ENCODE measurements around the gene ZC3H12A. TPM values are rescaled to one million over a fixed set of nuclear protein-coding genes. Genes with fewer than 3 reads are reported as not detected.

ZC3H12A gene
- total and polyA plus RNA-seq, 10 of the 15 experiments (the other 5 are each of a cell fraction or from before 2014, with no cell fraction given), result 0.35 to 30.2 (median 13.8) TPM

DNA sequence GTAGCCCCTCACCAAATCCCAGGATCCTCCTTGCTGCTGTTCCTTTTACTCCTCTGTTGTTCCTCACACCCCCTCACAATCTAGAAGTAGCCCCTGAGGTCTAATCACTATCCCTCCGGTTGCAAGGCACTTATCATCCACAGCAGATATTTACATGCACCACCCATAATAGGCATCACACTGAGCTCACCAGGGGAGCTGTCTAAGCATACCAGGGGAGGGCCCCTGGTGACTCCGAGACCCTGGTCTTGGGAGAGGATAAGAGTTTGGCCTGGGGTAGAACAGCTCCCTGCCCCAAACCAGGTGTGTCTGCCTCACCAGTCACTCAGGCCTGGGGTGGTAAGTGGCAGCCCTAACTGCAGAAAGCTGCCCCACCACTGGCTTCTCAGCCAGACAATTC lies 37.3 kb upstream of the ZC3H12A start:
- Histone ChIP-seq H3K79me2 (ENCODE audit: control insufficient read depth, insufficient read depth, low read length) (no peaks in the 10 kb centered on the region), H3K4me3 (no peak overlapping the region), H2AFZ (ENCODE audit: control insufficient read depth, low read depth, low read length) (no peak overlapping the region), H3K27me3 (replicated peaks in 1 of 2; ENCODE audit: control insufficient read depth in 2 of 2, insufficient read depth in 2 of 2, low read length in 1 of 2) (peaks cover 0 to 1% of the 10 kb centered on the region in 2 experiments; a peak in 1 of 4 replicates), H3K4me1 (ENCODE audit: control insufficient read depth, insufficient read depth, low read length) (no peaks in the 10 kb centered on the region), H3K36me3 (ENCODE audit: control insufficient read depth in 2 of 2, insufficient read depth in 2 of 2, low read length in 1 of 2) (no peaks in the 10 kb centered on the region), H3K9ac (ENCODE audit: control insufficient read depth, insufficient read depth, low read length) (no peak overlapping the region), H3K9me3 (replicated peaks; ENCODE audit: control insufficient read depth, insufficient read depth, low read length) (no peaks in the 10 kb centered on the region), H3K4me2 (ENCODE audit: control insufficient read depth, insufficient read depth) (no peak overlapping the region), H3K27ac (ENCODE audit: control insufficient read depth, insufficient read depth) (no peak overlapping the region), H4K20me1 (ENCODE audit: control insufficient read depth, insufficient read depth) (no peaks in the 10 kb centered on the region)
- BruUV-seq (replicated peaks), result no TSS peak
- in situ Hi-C loops (cut with MboI) (loop anchor here (5.0 kb wide), 1 partner anchor 735 kb away; no protein-coding TSS in a partner anchor), intact Hi-C loops (cut with micrococcal nuclease; ENCODE audit: unreplicated experiment) (no loop called here)
- ChIA-PET POLR2A (no interaction called here), CTCF (interaction anchor here (0.6 to 0.8 kb wide), 3 partner anchors 51 to 1008 kb away, joined by 3 to 5 read pairs (median 4); no protein-coding TSS in a partner anchor), RAD21 (ENCODE audit: unreplicated experiment) (interaction anchor here (2.4 kb wide), 1 partner anchor 50 kb away, joined by 7 read pairs; no protein-coding TSS in a partner anchor), SMC1A (ENCODE audit: uncharacterized antibody, unreplicated experiment) (no interaction called here)
- ATAC-seq (no peak), DNase-seq (ENCODE audit: low read depth, low spot score) (no peak), FAIRE-seq (no peak)
- TF ChIP-seq STAT1 (conservative IDR thresholded peaks at IDR 0.05), result no peak
- TF ChIP-seq RB1 (IDR thresholded peaks at IDR 0.05; ENCODE audit: borderline replicate concordance), result no peak
- TF ChIP-seq, protein P1, sequence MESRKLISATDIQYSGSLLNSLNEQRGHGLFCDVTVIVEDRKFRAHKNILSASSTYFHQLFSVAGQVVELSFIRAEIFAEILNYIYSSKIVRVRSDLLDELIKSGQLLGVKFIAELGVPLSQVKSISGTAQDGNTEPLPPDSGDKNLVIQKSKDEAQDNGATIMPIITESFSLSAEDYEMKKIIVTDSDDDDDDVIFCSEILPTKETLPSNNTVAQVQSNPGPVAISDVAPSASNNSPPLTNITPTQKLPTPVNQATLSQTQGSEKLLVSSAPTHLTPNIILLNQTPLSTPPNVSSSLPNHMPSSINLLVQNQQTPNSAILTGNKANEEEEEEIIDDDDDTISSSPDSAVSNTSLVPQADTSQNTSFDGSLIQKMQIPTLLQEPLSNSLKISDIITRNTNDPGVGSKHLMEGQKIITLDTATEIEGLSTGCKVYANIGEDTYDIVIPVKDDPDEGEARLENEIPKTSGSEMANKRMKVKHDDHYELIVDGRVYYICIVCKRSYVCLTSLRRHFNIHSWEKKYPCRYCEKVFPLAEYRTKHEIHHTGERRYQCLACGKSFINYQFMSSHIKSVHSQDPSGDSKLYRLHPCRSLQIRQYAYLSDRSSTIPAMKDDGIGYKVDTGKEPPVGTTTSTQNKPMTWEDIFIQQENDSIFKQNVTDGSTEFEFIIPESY (IDR thresholded peaks at IDR 0.05), result no peak
- TF ChIP-seq, protein P2, sequence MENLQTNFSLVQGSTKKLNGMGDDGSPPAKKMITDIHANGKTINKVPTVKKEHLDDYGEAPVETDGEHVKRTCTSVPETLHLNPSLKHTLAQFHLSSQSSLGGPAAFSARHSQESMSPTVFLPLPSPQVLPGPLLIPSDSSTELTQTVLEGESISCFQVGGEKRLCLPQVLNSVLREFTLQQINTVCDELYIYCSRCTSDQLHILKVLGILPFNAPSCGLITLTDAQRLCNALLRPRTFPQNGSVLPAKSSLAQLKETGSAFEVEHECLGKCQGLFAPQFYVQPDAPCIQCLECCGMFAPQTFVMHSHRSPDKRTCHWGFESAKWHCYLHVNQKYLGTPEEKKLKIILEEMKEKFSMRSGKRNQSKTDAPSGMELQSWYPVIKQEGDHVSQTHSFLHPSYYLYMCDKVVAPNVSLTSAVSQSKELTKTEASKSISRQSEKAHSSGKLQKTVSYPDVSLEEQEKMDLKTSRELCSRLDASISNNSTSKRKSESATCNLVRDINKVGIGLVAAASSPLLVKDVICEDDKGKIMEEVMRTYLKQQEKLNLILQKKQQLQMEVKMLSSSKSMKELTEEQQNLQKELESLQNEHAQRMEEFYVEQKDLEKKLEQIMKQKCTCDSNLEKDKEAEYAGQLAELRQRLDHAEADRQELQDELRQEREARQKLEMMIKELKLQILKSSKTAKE (IDR thresholded peaks at IDR 0.05; ENCODE audit: low read depth, poor library complexity, severe bottlenecking), result no peak
- TF ChIP-seq NFXL1 (IDR thresholded peaks at IDR 0.05; ENCODE audit: borderline replicate concordance), result no peak
- TF ChIP-seq NFIC (IDR thresholded peaks at IDR 0.05; ENCODE audit: low read depth, low read length), result no peak
- no peak for TF ChIP-seq ZNF207 (IDR thresholded peaks at IDR 0.05; ENCODE audit: borderline replicate concordance)
- TF ChIP-seq SREBF1 (IDR thresholded peaks at IDR 0.05; ENCODE audit: low read length), result no peak
- TF ChIP-seq, protein P3, sequence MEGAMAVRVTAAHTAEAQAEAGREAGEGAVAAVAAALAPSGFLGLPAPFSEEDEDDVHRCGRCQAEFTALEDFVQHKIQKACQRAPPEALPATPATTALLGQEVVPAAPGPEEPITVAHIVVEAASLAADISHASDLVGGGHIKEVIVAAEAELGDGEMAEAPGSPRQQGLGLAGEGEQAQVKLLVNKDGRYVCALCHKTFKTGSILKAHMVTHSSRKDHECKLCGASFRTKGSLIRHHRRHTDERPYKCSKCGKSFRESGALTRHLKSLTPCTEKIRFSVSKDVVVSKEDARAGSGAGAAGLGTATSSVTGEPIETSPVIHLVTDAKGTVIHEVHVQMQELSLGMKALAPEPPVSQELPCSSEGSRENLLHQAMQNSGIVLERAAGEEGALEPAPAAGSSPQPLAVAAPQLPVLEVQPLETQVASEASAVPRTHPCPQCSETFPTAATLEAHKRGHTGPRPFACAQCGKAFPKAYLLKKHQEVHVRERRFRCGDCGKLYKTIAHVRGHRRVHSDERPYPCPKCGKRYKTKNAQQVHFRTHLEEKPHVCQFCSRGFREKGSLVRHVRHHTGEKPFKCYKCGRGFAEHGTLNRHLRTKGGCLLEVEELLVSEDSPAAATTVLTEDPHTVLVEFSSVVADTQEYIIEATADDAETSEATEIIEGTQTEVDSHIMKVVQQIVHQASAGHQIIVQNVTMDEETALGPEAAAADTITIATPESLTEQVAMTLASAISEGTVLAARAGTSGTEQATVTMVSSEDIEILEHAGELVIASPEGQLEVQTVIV (IDR thresholded peaks at IDR 0.05; ENCODE audit: borderline replicate concordance, partially characterized antibody), result no peak
- no peak for TF ChIP-seq BACH1 (IDR thresholded peaks at IDR 0.05; ENCODE audit: borderline replicate concordance)
- no peak for TF ChIP-seq GATAD2B (conservative IDR thresholded peaks at IDR 0.05; ENCODE audit: low read depth)
- no peak for TF ChIP-seq JUNB (IDR thresholded peaks at IDR 0.05)
- no peak for TF ChIP-seq SIX5 (IDR thresholded peaks at IDR 0.05; ENCODE audit: low read depth, low read length, severe bottlenecking)
- TF ChIP-seq HCFC1 (IDR thresholded peaks at IDR 0.05; ENCODE audit: low read length), result no peak
- no peak for TF ChIP-seq RCOR1 (conservative IDR thresholded peaks at IDR 0.05; ENCODE audit: low read depth, low read length)
- TF ChIP-seq CREM (IDR thresholded peaks at IDR 0.05; ENCODE audit: low read depth), result no peak
- TF ChIP-seq IKZF2 (IDR thresholded peaks at IDR 0.05), result no peak
- no peak for TF ChIP-seq NR2F1 (conservative IDR thresholded peaks at IDR 0.05)
- WGBS (ENCODE audit: insufficient coverage, insufficient replicate concordance, low lambda C conversion rate, missing lambda C conversion rate), result 28% methylated on average over 2 of the region's 2 CpGs

All from GM12878 (cell line).